ENCODE measurements around the gene HIVEP3.

Gene HIVEP3

GRCh38 chr1:41496080-41497055 lies 422.4 kb downstream of the HIVEP3 start (continued):
- TF ChIP-seq ZNF311 (tag by site-specific recombination; IDR thresholded peaks at IDR 0.05; ENCODE audit: borderline replicate concordance) (no peak), ZFP69B (tag by site-specific recombination; IDR thresholded peaks at IDR 0.05) (peak; percentile 76), ZNF175 (tag by site-specific recombination; IDR thresholded peaks at IDR 0.05) (no peak), KLF9 (tag by site-specific recombination; IDR thresholded peaks at IDR 0.05; ENCODE audit: low read depth) (peak; percentile 63), KLF8 (tag by site-specific recombination; IDR thresholded peaks at IDR 0.05) (peak; percentile 93), BCL6B (tag by site-specific recombination; IDR thresholded peaks at IDR 0.05) (no peak), ZNF561 (tag by site-specific recombination; IDR thresholded peaks at IDR 0.05; ENCODE audit: borderline replicate concordance) (peak; percentile 66; the same call in 1 of the 2 replicates), ZNF391 (tag by site-specific recombination; IDR thresholded peaks at IDR 0.05; ENCODE audit: borderline replicate concordance, low read depth) (no peak), ZNF621 (tag by site-specific recombination; IDR thresholded peaks at IDR 0.05) (no peak), ZBTB21 (tag by site-specific recombination; IDR thresholded peaks at IDR 0.05) (no peak), ZNF792 (tag by site-specific recombination; IDR thresholded peaks at IDR 0.05) (no peak), ZNF211 (tag by site-specific recombination; IDR thresholded peaks at IDR 0.05; ENCODE audit: low read depth) (no peak), TCF7L2 (IDR thresholded peaks at IDR 0.05; ENCODE audit: borderline replicate concordance, low read depth, low read length) (peak; percentile 80; the same call in 1 of the 2 replicates), ZNF777 (tag by site-specific recombination; IDR thresholded peaks at IDR 0.05; ENCODE audit: borderline replicate concordance) (no peak), ZEB2 (tag by site-specific recombination; IDR thresholded peaks at IDR 0.05) (peak; percentile 88), EGR2 (tag by site-specific recombination; IDR thresholded peaks at IDR 0.05; ENCODE audit: low read depth) (peak; percentile 66), ZNF146 (tag by site-specific recombination; IDR thresholded peaks at IDR 0.05) (0 out of 2 replicates have a peak, but pooled peaks have one; percentile 2), SP3 (tag by site-specific recombination; IDR thresholded peaks at IDR 0.05) (peak; percentile 43; the same call in 1 of the 2 replicates), ZNF37A (tag by site-specific recombination; IDR thresholded peaks at IDR 0.05) (no peak), ZNF76 (tag by site-specific recombination; IDR thresholded peaks at IDR 0.05; ENCODE audit: borderline replicate concordance, low read depth) (peak; percentile 57; the same call in 1 of the 2 replicates), ZNF335 (tag by site-specific recombination; conservative IDR thresholded peaks at IDR 0.05) (peak; percentile 49), ZNF280D (tag by site-specific recombination; IDR thresholded peaks at IDR 0.05) (no peak), ZNF366 (tag by site-specific recombination; conservative IDR thresholded peaks at IDR 0.05) (no peak)
- TF ChIP-seq, protein P1, sequence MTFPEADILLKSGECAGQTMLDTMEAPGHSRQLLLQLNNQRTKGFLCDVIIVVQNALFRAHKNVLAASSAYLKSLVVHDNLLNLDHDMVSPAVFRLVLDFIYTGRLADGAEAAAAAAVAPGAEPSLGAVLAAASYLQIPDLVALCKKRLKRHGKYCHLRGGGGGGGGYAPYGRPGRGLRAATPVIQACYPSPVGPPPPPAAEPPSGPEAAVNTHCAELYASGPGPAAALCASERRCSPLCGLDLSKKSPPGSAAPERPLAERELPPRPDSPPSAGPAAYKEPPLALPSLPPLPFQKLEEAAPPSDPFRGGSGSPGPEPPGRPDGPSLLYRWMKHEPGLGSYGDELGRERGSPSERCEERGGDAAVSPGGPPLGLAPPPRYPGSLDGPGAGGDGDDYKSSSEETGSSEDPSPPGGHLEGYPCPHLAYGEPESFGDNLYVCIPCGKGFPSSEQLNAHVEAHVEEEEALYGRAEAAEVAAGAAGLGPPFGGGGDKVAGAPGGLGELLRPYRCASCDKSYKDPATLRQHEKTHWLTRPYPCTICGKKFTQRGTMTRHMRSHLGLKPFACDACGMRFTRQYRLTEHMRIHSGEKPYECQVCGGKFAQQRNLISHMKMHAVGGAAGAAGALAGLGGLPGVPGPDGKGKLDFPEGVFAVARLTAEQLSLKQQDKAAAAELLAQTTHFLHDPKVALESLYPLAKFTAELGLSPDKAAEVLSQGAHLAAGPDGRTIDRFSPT (tag by site-specific recombination; IDR thresholded peaks at IDR 0.05) = peak; percentile 96
- TF ChIP-seq, protein P2, sequence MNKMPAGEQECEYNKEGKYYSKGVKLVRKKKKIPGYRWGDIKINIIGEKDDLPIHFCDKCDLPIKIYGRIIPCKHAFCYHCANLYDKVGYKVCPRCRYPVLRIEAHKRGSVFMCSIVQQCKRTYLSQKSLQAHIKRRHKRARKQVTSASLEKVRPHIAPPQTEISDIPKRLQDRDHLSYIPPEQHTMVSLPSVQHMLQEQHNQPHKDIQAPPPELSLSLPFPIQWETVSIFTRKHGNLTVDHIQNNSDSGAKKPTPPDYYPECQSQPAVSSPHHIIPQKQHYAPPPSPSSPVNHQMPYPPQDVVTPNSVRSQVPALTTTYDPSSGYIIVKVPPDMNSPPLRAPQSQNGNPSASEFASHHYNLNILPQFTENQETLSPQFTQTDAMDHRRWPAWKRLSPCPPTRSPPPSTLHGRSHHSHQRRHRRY (tag by site-specific recombination; IDR thresholded peaks at IDR 0.05) = no peak

All from HEK293 (cell line).